PC-3 (cell line): ENCODE results near the gene SMAD7.

Experiments
- CTCF ChIP-seq: fragments of 300-600 bp; sonication (generic); conservative IDR thresholded peaks from 2 replicates; pipeline ENCODE4 v1.5.1; 2017; ENCODE audit warnings: antibody characterized with exemption, low read depth, mild to moderate bottlenecking, low read length
- EZH2 ChIP-seq: fragments of 300-600 bp; sonication (generic); IDR thresholded peaks from one replicate; pipeline ENCODE4 v1.6.1; 2017; ENCODE audit warnings: antibody characterized with exemption, mild to moderate bottlenecking, low read length; ENCODE audit not compliant: unreplicated experiment
- EZH2phosphoT487 ChIP-seq: fragments of 300-600 bp; sonication (generic); IDR thresholded peaks from 2 replicates; pipeline ENCODE4 v1.6.1; 2018; ENCODE audit warnings: mild to moderate bottlenecking, antibody characterized with exemption, low read length, borderline replicate concordance

- TF ChIP-seq CTCF (no peak), EZH2 (no peak), EZH2phosphoT487 (no peak)
Measured at GRCh38 chr18:48914581-48915251, 36.0 kb downstream of the SMAD7 start.
